Activated T-helper 9 cell treated with anti-CD3 and anti-CD28 coated beads, Interleukin-2, amount 50 U/mL, for 16 hours (primary cell): ENCODE data around the gene KRT14.
"Not testable (repeated sequence)": the region's sequence is repeated elsewhere in the genome, so short reads cannot be mapped to it uniquely, and the experiment has no call there.

Experiments used
- DNase-seq: peaks from one replicate; pipeline ENCODE4 v3.0.0-alpha.2; 2020; ENCODE audit warnings: low read depth

The KRT14 gene

DNA sequence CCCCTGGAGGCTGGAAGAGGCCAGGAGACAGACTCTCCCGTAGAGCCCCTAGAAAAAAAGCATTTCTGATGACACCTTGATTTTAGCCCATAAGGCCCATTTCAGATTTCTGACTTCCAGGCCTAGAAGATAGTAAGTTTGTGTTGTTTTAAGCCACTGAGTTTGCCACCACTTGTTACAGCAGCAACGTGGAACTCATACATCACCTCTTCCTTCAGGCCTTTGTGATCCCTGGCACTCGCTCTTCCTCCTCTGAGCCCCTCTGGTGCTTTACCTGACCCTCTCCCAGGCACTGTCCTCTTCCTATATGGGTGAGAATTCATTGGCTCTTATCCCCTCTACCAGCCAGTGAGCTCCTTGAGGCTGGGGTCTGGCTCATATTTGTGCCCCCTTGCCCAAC lies 39.9 kb downstream of the KRT14 start:
- DNase-seq = no peak

DNA sequence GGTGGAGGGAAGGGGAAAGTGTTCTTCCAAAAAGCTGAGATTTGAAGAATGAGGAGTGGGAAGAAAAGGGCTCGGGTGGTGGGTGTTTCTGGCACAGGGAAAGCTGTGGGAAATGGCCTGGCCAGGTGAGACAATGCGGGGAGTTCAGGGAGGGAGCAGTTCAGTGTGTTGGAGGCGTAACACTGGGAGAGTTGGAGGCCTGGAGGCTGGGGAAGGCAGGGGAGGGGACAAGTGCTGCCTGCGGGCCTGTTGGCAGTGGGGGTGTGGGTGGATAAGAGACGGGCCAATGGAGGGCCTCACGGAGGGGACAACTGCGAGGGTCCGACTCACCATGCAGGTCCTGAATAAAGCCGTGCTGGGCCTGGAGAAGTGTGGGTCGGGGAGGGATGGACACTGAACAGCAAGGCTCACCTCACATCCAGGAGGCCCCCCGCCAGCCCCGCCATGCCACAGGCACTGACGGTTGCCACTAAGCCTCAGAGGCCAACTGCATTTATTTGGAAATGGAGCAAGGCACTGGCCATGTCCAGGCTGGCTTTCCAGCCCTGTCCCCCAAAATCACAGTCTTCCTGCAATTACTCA lies 40.8 kb downstream of the KRT14 start:
- no peak for DNase-seq

DNA sequence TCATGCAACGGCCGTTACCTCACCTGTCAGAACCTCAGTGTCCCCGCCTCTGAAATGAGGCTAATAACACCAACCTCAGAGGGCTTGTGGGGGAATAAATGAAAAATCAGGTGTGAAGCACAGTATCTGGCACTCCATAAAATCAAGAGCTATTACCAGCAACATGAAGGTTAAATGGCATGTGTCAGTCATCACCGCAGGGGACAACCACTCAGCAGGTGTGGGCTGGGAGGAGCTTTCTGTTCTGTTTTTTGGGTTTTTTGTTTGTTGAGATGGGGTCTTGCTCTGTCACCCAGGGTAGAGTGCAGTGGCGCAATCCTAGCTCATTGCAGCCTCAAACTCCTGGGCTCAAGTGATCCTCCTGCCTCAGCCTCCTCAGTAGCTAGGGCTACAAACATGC lies 41.8 kb downstream of the KRT14 start:
- no peak for DNase-seq

DNA sequence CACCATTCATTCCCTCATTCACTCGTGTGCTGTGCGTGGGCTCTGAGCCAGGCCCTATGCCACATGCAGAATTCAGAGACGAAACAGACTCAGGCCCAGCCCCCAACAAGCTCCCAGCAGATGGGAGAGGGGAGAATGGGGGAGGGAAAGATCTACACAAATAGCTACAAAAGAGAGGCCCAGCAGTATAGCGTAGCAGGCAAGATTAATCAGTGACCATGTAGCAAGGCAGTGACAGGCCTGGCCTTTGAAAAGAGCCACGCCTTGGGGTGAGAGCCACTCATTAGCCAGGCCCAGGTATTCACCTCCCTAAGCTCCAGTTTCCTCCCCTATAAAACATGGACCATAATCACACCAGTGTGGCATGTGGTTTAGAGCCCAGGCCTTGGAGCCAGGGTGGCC lies 42.2 kb downstream of the KRT14 start:
- no peak for DNase-seq

DNA sequence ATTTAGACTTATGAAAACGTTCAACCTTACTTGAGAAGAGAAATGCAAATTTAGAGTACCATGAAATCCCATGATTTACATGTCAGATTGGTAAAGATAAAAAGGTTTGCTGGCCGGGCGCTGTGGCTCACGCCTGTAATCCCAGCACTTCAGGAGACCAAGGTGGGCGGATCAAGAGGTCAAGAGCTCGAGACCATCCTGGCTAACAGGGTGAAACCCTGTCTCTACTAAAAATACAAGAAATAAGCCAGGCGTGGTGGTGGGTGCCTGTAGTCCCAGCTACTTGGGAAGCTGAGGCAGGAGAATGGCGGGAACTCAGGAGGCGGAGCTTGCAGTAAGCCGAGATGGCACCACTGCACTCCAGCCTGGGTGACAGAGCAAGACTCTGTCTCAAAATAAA lies 43.9 kb downstream of the KRT14 start:
- not testable (repeated sequence) for DNase-seq

DNA sequence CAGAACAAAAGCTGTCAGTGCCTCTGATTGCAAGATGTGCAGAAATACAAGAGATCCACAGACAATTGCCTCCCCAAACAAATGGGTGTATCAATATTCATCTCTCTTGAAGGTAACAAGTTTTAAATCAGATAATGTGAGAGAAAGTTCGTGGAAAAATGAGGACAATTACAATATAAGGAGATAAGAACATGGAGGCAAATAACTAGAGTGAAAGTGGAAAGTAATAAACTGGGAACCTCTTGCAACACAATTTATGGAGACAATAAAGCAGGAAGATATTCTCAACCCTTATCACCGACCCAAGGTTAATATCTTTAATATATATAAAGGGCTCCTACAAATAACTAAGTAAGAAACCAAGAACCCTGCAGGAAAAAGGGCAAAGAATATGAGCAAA lies 44.3 kb downstream of the KRT14 start:
- no peak for DNase-seq

DNA sequence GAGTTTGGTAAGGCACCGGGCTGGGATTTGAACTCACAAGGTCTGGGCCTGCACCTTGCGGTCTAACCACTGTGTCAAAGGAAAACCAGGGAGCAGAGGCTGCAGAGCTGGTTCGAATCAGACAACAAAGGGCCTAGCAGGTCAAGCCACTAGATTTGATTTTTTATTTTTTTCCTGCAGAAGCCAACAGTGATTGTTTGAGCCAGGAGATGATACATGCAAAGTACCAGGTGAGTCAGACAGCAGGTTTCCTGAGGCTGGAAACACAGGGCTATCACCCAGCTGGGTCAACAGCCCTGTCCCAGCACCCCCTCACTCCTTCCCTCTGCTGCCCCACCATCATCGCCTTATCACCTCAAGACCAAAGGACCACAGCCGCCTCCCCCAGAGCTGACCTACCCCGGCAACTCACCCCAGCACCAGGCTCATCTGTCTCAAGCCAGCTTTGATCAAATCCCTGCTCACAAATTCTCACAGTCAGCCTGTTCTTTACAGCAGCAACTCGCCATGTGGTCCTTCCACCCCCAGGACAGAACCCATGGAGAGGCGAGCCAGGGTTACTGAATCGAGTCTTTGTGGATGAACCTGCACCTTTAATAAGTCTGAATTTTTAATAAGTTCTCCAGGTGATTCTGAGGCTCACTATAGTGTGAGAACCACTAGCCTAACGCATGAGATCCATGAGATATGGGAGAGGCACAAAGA lies 45.6 kb downstream of the KRT14 start:
- DNase-seq = no peak

DNA sequence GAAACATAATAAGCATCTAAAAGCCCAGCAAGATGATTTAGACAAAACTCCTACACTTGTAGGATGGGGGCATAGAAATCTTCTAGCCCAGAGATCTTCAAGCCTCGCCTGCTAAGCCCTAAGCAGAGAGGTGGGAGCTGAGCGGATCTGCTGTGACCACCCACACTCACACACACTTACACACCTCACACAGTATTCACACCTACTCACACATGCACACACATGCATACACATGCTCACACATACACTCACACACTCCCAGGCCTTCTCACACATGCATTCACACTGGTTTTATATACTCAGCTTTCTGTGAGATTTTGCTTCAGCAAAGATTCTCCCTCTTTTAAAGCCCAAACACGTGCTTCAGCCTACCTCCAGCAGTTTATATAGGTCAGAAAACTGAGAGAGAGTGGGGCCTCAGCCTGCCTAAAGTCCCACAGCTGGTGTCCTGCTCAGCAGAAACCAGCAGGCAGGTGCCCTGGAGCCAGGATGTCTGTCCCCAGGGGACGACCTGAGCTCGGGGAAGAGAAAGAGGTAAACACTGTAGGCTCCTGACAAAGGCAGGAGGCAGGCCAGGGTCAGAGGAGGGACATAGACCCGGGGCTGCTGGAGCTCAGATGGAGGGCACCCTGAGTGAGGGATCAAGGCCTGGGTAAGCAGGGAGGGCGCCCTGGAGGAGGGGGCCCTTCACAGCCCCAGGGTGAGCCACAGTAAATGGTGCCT lies 46.6 kb downstream of the KRT14 start:
- DNase-seq = no peak

DNA sequence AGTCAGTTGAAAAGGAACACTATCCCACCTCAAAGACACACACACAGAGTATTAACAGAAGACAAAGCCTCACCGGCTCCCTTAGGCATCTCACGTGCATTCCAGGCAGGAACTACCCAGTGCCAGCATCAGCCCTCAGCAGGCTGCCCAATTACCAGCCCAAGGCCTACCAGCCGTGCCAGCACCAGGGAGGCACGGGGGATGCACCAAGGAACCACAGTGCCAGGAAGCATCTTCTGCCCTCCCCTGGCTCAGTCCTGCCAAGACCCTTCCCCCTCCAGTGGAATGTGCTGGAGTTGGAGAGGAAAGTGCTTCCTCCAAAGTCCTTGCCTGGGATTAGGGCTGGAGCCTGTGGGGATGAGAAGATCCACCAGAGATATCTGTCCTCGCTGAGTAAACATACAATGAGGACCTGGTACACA lies 47.6 kb downstream of the KRT14 start:
- no peak for DNase-seq

DNA sequence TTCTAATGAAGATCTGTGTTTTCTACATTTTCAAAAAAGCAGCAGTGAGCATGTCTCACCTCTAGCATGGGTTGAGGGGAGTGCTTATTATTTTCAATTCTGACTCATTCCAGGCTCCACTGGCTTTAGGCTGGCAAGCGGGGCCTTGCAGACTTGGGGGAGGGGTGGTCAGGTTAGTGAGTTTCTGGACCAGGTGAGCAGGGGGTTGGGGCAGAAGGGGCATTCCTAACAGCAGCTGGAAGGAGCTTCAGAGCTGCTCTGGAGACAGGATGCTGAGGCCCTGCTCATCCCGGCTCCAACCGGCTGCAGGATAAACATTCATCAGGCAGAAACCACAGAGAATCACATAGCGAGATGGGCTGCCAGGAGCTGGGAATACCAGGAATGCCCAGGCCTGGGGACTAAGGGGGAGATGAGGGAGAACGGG lies 48.1 kb downstream of the KRT14 start:
- no peak for DNase-seq

DNA sequence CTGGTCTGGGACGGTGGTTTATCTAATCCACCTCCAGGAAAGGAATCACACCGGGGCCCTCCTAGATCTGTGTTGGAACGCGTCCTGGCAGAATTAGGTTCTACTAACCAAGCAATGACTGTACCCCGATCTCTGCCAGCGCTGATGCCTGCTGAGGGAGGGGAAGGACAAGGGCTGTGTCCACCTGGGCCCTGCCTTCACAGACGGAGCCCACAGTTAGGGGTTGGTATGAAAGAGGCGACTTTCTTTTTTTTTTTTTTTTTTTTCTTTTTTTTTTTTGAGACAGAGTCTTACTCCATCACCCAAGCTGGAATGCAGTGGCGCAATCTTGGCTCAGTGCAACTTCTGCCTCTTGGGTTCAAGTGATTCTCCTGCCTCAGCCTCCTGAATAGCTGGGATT lies 48.7 kb downstream of the KRT14 start:
- no peak for DNase-seq

DNA sequence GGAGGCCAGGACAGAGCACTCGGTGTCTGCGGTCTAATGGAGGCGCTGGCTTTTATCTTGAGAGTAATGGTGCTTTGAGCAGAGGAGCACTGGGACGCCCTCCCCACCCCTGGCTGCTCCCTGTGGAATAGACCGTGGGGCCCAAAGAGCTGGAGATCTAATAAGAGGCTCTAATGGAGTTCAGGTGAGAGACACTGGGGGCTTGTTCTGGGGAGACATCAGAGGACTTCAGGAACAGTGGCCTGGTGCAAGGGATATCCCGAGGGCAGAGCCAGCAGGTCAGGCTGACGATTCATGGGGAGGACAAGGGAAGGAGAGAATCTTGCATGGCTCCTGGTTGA lies 49.1 kb downstream of the KRT14 start:
- DNase-seq = no peak

DNA sequence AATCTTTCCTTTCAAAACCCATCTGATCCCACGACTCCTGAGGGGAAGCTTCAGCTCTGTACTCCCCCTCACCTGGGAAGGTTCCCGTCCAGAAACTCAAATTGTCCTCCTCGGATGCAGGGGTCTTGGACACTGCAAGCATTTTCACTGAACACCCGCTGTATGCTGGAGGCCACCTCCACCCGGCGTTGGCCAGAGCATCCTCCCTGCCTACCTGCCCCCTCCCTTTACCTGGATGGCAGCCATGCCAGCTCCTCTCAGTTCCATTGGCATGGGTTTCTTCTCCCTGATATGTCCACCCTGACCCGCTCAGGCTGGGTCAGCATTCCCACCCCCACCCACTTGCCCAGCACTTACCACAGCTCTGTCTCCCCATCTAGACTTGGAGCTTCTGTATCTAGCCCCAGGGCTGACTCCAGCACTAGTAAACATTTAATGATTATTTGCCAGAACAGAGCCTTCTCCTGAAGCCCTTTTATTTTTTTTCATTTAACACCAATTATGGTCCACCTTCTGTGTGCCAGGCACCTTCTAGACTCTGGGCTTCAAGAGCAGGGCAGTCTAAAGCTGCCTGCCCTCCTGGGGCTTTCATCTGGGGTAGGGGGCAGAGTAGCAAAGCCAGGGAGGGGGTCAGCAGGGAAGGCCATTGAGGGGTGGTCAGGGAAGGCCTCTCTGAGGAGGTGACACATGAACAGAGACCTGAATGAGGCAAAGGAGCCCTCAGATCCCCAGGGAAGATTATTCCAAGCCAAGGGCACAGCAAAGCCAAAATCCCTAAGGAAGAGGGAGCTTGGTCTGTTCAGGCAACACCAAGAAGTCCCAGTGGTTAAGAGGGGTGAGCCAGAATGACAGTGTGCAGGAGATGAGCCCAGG lies 49.7 kb downstream of the KRT14 start:
- no peak for DNase-seq

DNA sequence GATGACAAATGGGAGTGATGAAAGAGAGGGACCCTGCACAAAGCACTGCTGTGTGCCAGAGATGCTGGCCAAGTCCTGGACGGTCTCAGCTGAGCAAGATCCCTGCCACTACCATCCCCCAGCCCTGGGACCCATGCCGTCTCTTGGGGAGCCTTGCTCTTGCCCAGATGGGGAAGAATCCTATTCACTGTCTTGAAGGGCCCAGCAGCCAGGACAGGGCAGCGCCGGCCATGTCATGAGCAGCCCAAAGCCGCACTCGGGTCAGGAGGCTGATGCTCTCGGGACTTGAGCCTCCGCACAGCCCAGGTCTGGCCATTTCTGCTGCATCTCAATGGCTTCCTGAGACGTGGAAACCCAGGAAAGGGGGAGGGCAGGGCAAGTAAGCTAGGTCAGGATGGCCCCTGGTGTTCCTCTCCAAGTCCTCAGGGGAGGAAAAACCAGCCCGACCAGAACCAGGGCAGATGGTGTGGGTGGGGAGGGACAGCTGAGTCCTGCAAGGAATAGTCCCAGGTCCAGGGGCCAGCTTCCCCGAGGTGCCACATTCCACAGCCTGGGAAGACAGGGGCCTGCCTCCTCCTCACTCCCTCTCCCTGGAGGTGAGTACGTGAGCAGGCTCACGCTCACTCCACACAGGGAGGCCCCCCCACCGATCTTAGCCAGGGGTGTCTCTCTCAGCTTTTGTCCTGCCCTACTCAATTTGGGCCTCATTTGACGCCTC lies 50.8 kb downstream of the KRT14 start:
- DNase-seq = no peak

DNA sequence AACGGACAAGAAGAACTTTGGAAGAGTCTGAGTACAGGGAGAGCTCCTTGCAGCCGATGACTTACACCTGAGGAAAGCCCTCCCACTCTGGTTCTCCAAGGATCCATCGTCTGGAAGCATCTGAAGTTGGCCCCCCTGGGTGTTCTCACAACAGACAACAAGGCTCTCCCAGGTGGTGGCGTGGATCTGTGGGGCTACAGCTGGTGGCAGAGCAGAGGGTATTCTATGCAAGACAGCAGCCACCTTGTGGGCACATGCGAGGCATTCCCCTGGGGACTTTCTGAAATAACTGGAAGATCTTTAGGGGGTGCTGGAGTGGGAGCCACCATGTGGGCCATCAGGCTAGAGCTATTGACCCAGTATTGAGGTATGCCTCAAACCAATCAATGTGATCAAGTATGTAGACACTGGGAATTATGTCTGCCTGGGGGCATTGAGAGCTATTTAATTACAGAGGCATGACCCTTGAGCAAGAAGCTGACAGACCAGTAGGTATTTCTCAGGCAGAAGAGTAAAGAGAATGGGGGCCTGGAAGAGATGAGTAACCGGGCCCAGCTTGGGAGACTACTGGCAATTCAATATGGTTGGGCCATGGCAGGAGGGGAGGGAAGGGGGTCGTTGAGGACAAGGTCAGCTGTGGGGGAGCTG lies 51.7 kb downstream of the KRT14 start:
- DNase-seq = no peak

DNA sequence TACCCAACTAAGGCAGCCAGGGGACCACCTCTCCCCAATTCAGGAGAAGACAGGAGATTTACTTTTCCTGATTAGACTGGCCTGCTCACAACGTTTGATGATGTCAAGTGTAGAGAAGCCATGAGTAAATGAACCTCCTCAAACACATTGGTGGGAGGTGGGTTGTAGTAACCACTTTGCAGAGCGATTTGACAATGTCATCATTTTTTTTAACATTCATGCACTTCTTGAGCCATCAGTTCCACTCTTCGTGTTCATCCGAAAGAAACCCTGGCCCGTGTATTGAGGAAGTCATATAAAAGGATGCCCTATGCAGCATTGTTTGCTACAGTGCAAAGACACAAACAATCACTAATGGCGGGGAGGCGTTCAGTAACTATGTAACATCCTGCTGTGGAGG lies 53.1 kb downstream of the KRT14 start:
- no peak for DNase-seq

DNA sequence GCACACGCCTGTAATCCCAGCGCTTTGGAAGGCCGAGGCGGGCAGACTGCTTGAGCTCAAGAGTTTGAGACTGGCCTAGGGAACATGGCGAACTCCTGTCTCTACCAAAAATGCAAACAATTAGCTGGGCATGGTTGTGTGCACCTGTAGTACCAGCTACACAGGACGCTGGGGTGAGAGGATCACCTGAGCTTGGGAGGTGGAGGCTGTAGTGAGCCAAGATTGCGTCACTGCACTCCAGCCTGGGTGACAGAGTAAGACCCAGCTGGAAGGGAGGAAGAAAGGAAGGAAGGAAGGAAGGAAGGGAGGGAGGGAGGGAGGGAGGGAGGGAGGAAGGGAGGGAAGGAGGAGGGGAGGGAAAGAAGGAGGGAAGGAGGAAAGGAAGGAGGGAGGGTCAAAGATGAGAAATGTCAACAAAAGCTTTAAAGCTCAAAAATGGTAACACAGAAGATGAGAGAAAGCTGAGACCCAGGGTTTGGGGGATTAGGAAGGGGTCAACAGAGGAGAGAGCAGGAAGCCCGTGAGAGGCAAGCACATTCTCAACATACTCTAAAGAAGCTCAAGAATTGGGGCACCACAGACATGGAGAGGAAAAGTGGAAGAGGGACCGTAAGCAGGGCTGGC lies 53.6 kb downstream of the KRT14 start:
- no peak for DNase-seq
